NCI-H1436 treated with DMSO at 0.1 percent for 48 hours (cell line): ENCODE measurements around the gene NAA10.

Source experiments
- DNase-seq: peaks from one replicate; lab custom pipeline; 2025; lab: John Stamatoyannopoulos, UW

The NAA10 gene

GRCh38 chrX:153883163-153883843 is 51.5 kb downstream of the NAA10 start:
- DNase-seq = no peak

GRCh38 chrX:153882557-153882956 is 52.3 kb downstream of the NAA10 start:
- DNase-seq = no peak

GRCh38 chrX:153882086-153882498 is 52.7 kb downstream of the NAA10 start:
- no peak for DNase-seq

GRCh38 chrX:153881281-153881680 is 53.6 kb downstream of the NAA10 start:
- no peak for DNase-seq

GRCh38 chrX:153880440-153880815 is 54.4 kb downstream of the NAA10 start:
- DNase-seq = no peak

- no peak for DNase-seq
Measured at GRCh38 chrX:153879741-153880439, 54.9 kb downstream of the NAA10 start.
